ENCODE measurements around the gene PXDN.

DNA sequence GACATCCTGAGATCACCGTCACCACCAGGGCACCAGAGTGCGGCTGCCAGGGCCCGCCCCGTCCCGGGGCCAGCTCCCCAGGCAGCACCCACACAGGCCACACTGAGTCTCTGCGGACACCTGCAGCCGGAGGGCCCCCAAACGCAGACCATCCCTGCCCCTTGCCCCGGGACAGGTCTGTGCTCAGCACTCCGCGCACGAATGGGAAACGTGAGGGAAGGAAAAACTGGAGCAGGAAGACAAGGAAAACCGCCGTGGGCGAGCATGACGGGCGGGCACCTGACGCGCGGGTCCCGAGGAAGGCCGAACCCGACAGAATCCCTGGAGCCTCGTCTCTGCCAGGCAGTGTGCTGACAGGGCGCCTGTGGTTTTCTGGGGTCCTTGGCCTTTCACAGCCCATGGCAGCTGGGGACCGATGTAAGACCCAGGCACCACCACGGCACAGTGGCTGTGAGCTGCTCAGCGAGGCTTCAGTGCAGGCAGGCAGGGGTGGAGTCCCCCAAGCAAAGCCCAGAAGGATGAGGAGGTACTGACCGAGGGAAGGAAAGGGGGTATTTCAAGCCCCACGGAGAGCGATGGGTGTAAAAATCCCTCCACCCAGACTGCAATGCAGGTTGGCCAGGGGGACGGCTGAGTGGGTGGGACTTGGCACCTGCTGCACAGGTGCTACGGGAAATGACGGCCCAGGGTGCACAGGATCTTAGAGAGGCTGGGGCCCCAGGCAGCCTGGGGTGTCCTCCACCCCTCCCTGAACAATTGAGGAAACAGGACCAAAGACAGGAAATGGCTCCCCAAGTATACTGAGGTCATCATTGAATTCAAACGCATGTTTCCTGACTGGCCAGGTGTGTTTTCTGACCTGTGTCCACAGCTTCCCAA, 59.0 kb downstream of the PXDN start:
- no peak for TF ChIP-seq POLR2A (IDR thresholded peaks at IDR 0.05; ENCODE audit: low read depth, low read length)
- TF ChIP-seq POLR2AphosphoS5 (IDR thresholded peaks at IDR 0.05; ENCODE audit: low read depth, low read length) = no peak

Measured in GM12892 (cell line).